HepG2 (cell line): ENCODE results near the gene CLASP2. TPM values are rescaled to one million over a fixed set of nuclear protein-coding genes. Genes with fewer than 3 reads are reported as not detected.

Source experiments
- HMGXB3 ChIP-seq: sonication (generic); formaldehyde crosslinking; IDR thresholded peaks from 2 replicates; pipeline ENCODE4 v1.4.0; 2020; ENCODE audit warnings: missing genetic modification reagents, borderline replicate concordance
- PRDM10 ChIP-seq: sonication (generic); formaldehyde crosslinking; IDR thresholded peaks from 2 replicates; pipeline ENCODE4 v1.4.0; 2020; ENCODE audit warnings: low read depth, missing genetic modification reagents
- RAD51 ChIP-seq: fragments of 450-650 bp; IDR thresholded peaks from 2 replicates; pipeline ENCODE4 v1.6.1; 2016; ENCODE audit warnings: borderline replicate concordance
- SETDB1 ChIP-seq: sonication (generic); formaldehyde crosslinking; IDR thresholded peaks from 2 replicates; pipeline ENCODE4 v1.5.1; 2020; ENCODE audit warnings: missing genetic modification reagents, mild to moderate bottlenecking, borderline replicate concordance
- TIGD3 ChIP-seq: sonication (generic); formaldehyde crosslinking; IDR thresholded peaks from 2 replicates; pipeline ENCODE4 v1.5.1; 2020; ENCODE audit warnings: mild to moderate bottlenecking, missing genetic modification reagents, borderline replicate concordance
- ZNF558 ChIP-seq: sonication (generic); formaldehyde crosslinking; IDR thresholded peaks from 2 replicates; pipeline ENCODE4 v1.9.0; 2022; ENCODE audit warnings: mild to moderate bottlenecking, missing genetic modification reagents, borderline replicate concordance
- ZNF607 ChIP-seq: sonication (generic); formaldehyde crosslinking; IDR thresholded peaks from 2 replicates; pipeline ENCODE4 v1.5.1; 2020; ENCODE audit warnings: missing genetic modification reagents, mild to moderate bottlenecking, borderline replicate concordance
- polyA plus RNA-seq, 8 experiments: library from polyadenylated mRNA; depleted of rRNA in 3 of 8; stranded (reverse) in 7 of 8; unstranded in 1 of 8; fragments of >200 nt; fragmentation: Illumina TruSeq in 4 of 8; extraction: Trizol in 4 of 8; gene quantifications; 2 replicates each; pipeline versions ENCODE4 v1.2.1 to v1.2.3, GENCODE V29; 2011 to 2016; ENCODE audit warnings: low read depth in 4 of 8, missing spikeins in 1 of 8, mixed read lengths in 1 of 8; ENCODE audit not compliant: insufficient read depth in 1 of 8
- total RNA-seq, 5 experiments: library from RNA; depleted of rRNA; stranded (reverse); fragments of >200 nt; fragmentation: Illumina TruSeq; extraction: Trizol; gene quantifications; 2 replicates each; pipeline ENCODE4 v1.2.3, GENCODE V29; 2016; ENCODE audit warnings: low read depth in 1 of 5

CLASP2 gene
- total and polyA plus RNA-seq, 2 of the 13 experiments (the other 11 are each of a cell fraction or from before 2014, with no cell fraction given), result 15.7 to 34.8 TPM

- no peak for TF ChIP-seq PRDM10 (CRISPR knock-in tag)
- no peak for TF ChIP-seq HMGXB3
- no peak for TF ChIP-seq RAD51
- no peak for TF ChIP-seq ZNF558 (CRISPR knock-in tag)
- no peak for TF ChIP-seq TIGD3
- TF ChIP-seq ZNF607 (CRISPR knock-in tag), result no peak
- TF ChIP-seq SETDB1 (CRISPR knock-in tag), result no peak
These were observed 32.1 kb upstream of the CLASP2 start (continued) for GRCh38 chr3:33750211-33750548.
